ENCODE data around the gene GRAMD1B.

Gene GRAMD1B

DNA sequence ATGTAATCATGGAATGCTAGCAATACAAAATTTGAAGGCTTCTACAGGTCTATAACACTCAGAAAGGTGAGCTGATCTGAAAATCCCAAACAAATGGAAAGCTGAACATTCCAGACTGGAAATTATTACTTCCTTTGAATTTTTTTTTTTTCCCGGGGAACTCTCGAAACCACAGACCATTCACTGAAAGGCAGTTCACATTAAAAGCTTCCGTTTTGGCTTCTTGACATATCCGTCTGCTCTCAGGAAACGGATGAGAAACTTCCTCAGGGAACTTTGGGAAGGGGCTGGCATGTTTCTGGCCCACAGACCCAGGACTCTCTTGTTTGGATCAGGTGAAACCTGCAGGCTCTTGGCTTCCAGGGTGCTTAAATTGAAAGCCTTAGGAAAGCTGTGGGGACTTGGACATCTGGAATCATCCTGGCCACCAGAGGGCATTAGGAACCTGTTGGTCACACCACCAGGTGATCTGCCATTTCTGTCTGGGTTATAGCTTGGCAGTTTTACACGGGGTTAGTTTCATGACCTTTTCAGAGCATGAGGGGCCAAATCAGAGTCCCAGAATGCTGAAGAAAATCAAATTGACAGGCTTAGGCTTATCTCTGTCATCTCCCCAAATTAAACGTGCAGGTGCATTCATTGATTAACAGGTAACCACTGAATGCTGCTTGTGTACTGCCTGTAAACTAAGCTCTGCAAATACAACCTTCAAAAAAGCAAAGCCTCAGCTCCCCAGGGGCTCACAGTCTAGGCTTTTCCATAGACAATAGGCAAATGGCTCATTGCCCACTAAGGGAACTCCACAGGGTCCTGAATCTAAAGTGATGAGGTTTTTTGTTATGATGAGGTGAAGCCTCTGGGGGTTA, 22.7 kb upstream of the GRAMD1B start:
- no peaks in the 10 kb centered on the region for H3K36me3 ChIP-seq (ENCODE audit: insufficient read depth, low read length)
- TF ChIP-seq, protein P1, sequence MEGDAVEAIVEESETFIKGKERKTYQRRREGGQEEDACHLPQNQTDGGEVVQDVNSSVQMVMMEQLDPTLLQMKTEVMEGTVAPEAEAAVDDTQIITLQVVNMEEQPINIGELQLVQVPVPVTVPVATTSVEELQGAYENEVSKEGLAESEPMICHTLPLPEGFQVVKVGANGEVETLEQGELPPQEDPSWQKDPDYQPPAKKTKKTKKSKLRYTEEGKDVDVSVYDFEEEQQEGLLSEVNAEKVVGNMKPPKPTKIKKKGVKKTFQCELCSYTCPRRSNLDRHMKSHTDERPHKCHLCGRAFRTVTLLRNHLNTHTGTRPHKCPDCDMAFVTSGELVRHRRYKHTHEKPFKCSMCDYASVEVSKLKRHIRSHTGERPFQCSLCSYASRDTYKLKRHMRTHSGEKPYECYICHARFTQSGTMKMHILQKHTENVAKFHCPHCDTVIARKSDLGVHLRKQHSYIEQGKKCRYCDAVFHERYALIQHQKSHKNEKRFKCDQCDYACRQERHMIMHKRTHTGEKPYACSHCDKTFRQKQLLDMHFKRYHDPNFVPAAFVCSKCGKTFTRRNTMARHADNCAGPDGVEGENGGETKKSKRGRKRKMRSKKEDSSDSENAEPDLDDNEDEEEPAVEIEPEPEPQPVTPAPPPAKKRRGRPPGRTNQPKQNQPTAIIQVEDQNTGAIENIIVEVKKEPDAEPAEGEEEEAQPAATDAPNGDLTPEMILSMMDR (IDR thresholded peaks at IDR 0.05; ENCODE audit: borderline replicate concordance, extremely low read depth, low read length, poor library complexity, severe bottlenecking) = peak; percentile 73
- TF ChIP-seq EZH2 (IDR thresholded peaks at IDR 0.05; ENCODE audit: borderline replicate concordance, low read depth, low read length, severe bottlenecking) = no peak
- no peak overlapping the region for H2AFZ ChIP-seq (ENCODE audit: low read depth, low read length)
- DNase-seq (peak; percentile 58), ATAC-seq (ENCODE audit: insufficient read depth, low read depth) (peak; percentile 84)
- peaks cover 30% of the 10 kb centered on the region for H3K27me3 ChIP-seq (ENCODE audit: insufficient read depth, low read length, poor library complexity)
- no peak overlapping the region for H3K4me3 ChIP-seq (ENCODE audit: low read depth in 1 of 2, low read length in 2 of 2)
- H3K4me1 ChIP-seq (ENCODE audit: insufficient read depth, low read length) = no peaks in the 10 kb centered on the region
- H3K79me2 ChIP-seq (ENCODE audit: insufficient read depth, low read length) = no peaks in the 10 kb centered on the region
- no peaks in the 10 kb centered on the region for H4K20me1 ChIP-seq (ENCODE audit: insufficient read depth, low read length)
- no peak overlapping the region for H3K27ac ChIP-seq (ENCODE audit: low read length)
- no peak overlapping the region for H3K9ac ChIP-seq (ENCODE audit: low read depth, low read length)
- no peak overlapping the region for H3K4me2 ChIP-seq (ENCODE audit: insufficient read depth, low read length)
- H3K9me3 ChIP-seq (ENCODE audit: insufficient read depth, low read length, severe bottlenecking) = no peaks in the 10 kb centered on the region

DNA sequence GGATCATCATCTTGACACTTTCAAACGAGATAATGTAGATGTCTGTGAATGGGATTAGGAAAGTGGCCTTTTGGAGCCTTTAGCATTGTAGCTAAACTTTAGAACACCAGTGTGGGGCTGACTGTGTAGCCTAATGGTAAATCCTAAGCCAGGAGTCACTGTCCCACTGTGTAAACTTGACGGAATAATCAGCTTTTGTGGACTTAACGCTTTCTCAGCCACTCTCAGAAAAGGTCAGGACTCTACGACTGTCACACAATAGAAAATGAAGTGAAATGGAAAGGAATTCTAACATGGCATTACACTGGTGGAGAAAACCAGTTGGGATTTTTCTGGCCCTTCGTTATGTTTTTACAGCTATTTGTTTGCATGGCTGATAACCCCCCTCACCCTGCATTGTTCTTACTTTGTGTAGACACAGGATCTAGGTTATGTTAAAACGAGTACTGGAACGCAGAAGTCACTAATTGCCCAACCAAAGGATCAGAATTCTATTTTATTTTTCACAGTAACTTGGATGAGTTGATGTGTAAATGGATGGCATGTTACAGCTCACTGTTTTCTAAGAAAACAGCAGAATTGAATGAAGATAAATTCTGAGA, 22.0 kb upstream of the GRAMD1B start:
- H3K36me3 ChIP-seq (ENCODE audit: insufficient read depth, low read length) = no peaks in the 10 kb centered on the region
- no peak overlapping the region for H2AFZ ChIP-seq (ENCODE audit: low read depth, low read length)
- H3K4me1 ChIP-seq (ENCODE audit: insufficient read depth, low read length) = no peaks in the 10 kb centered on the region
- no peaks in the 10 kb centered on the region for H3K9me3 ChIP-seq (ENCODE audit: insufficient read depth, low read length, severe bottlenecking)
- no peak overlapping the region for H3K27ac ChIP-seq (ENCODE audit: low read length)
- H3K4me3 ChIP-seq (ENCODE audit: low read depth in 1 of 2, low read length in 2 of 2) = no peak overlapping the region
- H3K79me2 ChIP-seq (ENCODE audit: insufficient read depth, low read length) = no peaks in the 10 kb centered on the region
- H3K4me2 ChIP-seq (ENCODE audit: insufficient read depth, low read length) = no peak overlapping the region
- H3K27me3 ChIP-seq (ENCODE audit: insufficient read depth, low read length, poor library complexity) = peaks cover 33% of the 10 kb centered on the region
- no peaks in the 10 kb centered on the region for H4K20me1 ChIP-seq (ENCODE audit: insufficient read depth, low read length)
- DNase-seq (no peak), ATAC-seq (ENCODE audit: insufficient read depth, low read depth) (no peak)
- TF ChIP-seq, protein P1 (IDR thresholded peaks at IDR 0.05; ENCODE audit: borderline replicate concordance, extremely low read depth, low read length, poor library complexity, severe bottlenecking) = no peak
- no peak for TF ChIP-seq EZH2 (IDR thresholded peaks at IDR 0.05; ENCODE audit: borderline replicate concordance, low read depth, low read length, severe bottlenecking)
- H3K9ac ChIP-seq (ENCODE audit: low read depth, low read length) = no peak overlapping the region

DNA sequence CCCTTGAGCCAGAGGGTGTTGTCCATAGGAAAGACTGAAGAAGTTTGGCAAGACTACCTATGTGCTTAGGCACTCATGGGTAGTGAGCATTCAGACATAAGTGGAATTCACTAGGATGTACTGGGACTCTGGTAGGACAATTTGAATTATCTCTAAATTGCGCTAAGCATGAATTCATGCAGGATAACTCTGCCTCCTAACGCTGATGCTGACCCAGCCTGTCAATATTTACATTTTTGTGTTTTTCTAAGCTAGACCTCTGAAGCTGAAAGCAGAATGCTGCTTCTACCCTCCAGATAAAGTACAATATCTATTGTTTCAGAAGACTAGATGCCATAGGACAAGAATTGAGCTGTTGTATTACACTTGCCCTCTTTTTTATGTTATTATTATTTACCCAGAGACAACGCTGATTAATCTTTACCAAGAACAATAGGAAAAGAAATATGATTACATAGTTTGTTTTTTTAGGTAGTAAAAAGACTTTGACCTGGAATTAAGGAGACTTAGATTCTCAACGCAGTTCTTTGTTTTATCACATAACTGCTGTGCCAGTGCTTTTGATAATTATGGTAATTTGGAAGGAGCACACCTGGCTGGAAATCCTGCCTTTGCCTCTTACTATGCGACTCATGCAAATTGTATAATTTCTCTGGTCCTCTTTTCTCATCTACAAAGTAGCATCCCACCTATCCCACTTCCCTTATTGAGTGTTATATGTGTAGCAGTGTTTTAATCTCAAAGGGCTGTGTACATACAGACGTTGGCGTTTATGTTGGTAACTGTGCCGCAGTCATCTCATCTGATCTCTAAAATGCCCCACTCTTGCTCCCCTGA, 21.2 kb upstream of the GRAMD1B start:
- DNase-seq (no peak), ATAC-seq (ENCODE audit: insufficient read depth, low read depth) (no peak)
- no peak overlapping the region for H3K4me3 ChIP-seq (ENCODE audit: low read depth in 1 of 2, low read length in 2 of 2)
- H2AFZ ChIP-seq (ENCODE audit: low read depth, low read length) = no peak overlapping the region
- peaks cover 34% of the 10 kb centered on the region for H3K27me3 ChIP-seq (ENCODE audit: insufficient read depth, low read length, poor library complexity)
- no peaks in the 10 kb centered on the region for H4K20me1 ChIP-seq (ENCODE audit: insufficient read depth, low read length)
- H3K9ac ChIP-seq (ENCODE audit: low read depth, low read length) = no peak overlapping the region
- TF ChIP-seq, protein P1 (IDR thresholded peaks at IDR 0.05; ENCODE audit: borderline replicate concordance, extremely low read depth, low read length, poor library complexity, severe bottlenecking) = no peak
- no peak for TF ChIP-seq EZH2 (IDR thresholded peaks at IDR 0.05; ENCODE audit: borderline replicate concordance, low read depth, low read length, severe bottlenecking)
- no peaks in the 10 kb centered on the region for H3K36me3 ChIP-seq (ENCODE audit: insufficient read depth, low read length)
- H3K4me1 ChIP-seq (ENCODE audit: insufficient read depth, low read length) = no peaks in the 10 kb centered on the region
- H3K9me3 ChIP-seq (ENCODE audit: insufficient read depth, low read length, severe bottlenecking) = no peaks in the 10 kb centered on the region
- H3K4me2 ChIP-seq (ENCODE audit: insufficient read depth, low read length) = no peak overlapping the region
- H3K27ac ChIP-seq (ENCODE audit: low read length) = no peak overlapping the region
- H3K79me2 ChIP-seq (ENCODE audit: insufficient read depth, low read length) = no peaks in the 10 kb centered on the region
